HCT116 (cell line): ENCODE results near the gene MTFR1L. TPM values are rescaled to one million over a fixed set of nuclear protein-coding genes. Genes with fewer than 3 reads are reported as not detected.

Experiments
- ATAC-seq: fragments of 200-7000 bp; cut with Tn5 transposase; 2 replicates; pipeline ENCODE4 v1.9.1; 2020; ENCODE audit warnings: mild to moderate bottlenecking, moderate library complexity
- BruUV-seq: library from RNA; stranded (reverse); fragments of 400-500 nt; replicated peaks from 2 replicates; lab custom pipeline; 2021; lab: Mats Ljungman, UMichigan
- CTCF ChIA-PET: fragments of 300-600 bp; sonication (Branson Sonifier 250); formaldehyde crosslinking; loops from one replicate; lab custom pipeline; 2021; ENCODE audit warnings: antibody characterized with exemption; lab: Charles Lee
- POLR2A ChIA-PET: fragments of 300-600, 350-600 bp; sonication (Branson Sonifier 250); formaldehyde crosslinking; loops from one replicate; lab custom pipeline; 2021; ENCODE audit warnings: antibody characterized with exemption; lab: Charles Lee
- RAD21 ChIA-PET, 2 experiments: fragments of 300-600 bp; sonication (Branson Sonifier 250); formaldehyde crosslinking; loops; one replicate each; lab custom pipeline; 2023; ENCODE audit warnings: low total read pairs in 2 of 2; ENCODE audit not compliant: uncharacterized antibody in 2 of 2, unreplicated experiment in 2 of 2, low non-redundant PET in 1 of 2; lab: Charles Lee
- DNase-seq: peaks from one replicate; pipeline ENCODE4 v3.0.0-alpha.2; 2010; ENCODE audit warnings: low read depth, low spot score
- H2AFZ ChIP-seq: fragments of 200-600 bp; shearing (Covaris generic), sonication (generic); 2 replicates; pipeline ENCODE4 v1.6.1; 2017; ENCODE audit warnings: low read depth, mixed run types, mixed read lengths, antibody characterized with exemption, low read length; ENCODE audit not compliant: poor library complexity, severe bottlenecking
- H3K27ac ChIP-seq: 2 replicates; pipeline ENCODE4 v1.5.1; 2012; ENCODE audit warnings: low read depth, low read length
- H3K27me3 ChIP-seq: fragments of 200-600 bp; sonication (generic); 2 replicates; pipeline ENCODE4 v1.6.1; 2016; ENCODE audit warnings: mixed run types, low read length, mixed read lengths; ENCODE audit not compliant: insufficient read depth
- H3K36me3 ChIP-seq, 2 experiments: fragments of 200-500 bp in 1 of 2; fragments of 200-600 bp in 1 of 2; sonication (Bioruptor generic) in 1 of 2; sonication (generic) in 1 of 2; 2 replicates each; pipeline versions ENCODE4 v1.5.1 to v1.6.1; 2014 to 2016; ENCODE audit warnings: low read length in 2 of 2, inconsistent platforms in 1 of 2, mixed read lengths in 1 of 2, mixed run types in 1 of 2; ENCODE audit not compliant: insufficient read depth in 2 of 2, control insufficient read depth in 1 of 2
- H3K4me1 ChIP-seq, 2 experiments: fragments of 200-600 bp in 1 of 2; sonication (generic) in 1 of 2; 2 replicates each; pipeline versions ENCODE4 v1.5.1 to v1.6.1; 2012 to 2017; ENCODE audit warnings: low read length in 2 of 2, inconsistent platforms in 1 of 2, mild to moderate bottlenecking in 1 of 2, mixed read lengths in 1 of 2, mixed run types in 1 of 2, moderate library complexity in 1 of 2; ENCODE audit not compliant: insufficient read depth in 2 of 2, control insufficient read depth in 1 of 2
- H3K4me2 ChIP-seq: fragments of 200-600 bp; sonication (generic); 2 replicates; pipeline ENCODE4 v1.6.1; 2017; ENCODE audit warnings: mixed run types, low read length, mixed read lengths
- H3K4me3 ChIP-seq, 2 experiments: fragments of 200-600 bp in 1 of 2; sonication (generic) in 1 of 2; replicated peaks in 1 of 2; 2 replicates each; pipeline ENCODE4 v1.5.1; 2011 to 2016; ENCODE audit warnings: low read length in 2 of 2, control low read depth in 1 of 2, low read depth in 1 of 2, mild to moderate bottlenecking in 1 of 2, mixed read lengths in 1 of 2, mixed run types in 1 of 2
- H3K79me2 ChIP-seq: fragments of 200-600 bp; sonication (generic); 2 replicates; pipeline ENCODE4 v1.6.1; 2017; ENCODE audit warnings: mild to moderate bottlenecking, mixed run types, low read length, moderate library complexity, mixed read lengths; ENCODE audit not compliant: insufficient read depth
- H3K9ac ChIP-seq: fragments of 200-600 bp; sonication (generic); 2 replicates; pipeline ENCODE4 v1.6.1; 2016; ENCODE audit warnings: low read length, mixed read lengths
- H3K9me2 ChIP-seq: fragments of 200-600 bp; sonication (generic), shearing (Covaris generic); 2 replicates; pipeline ENCODE4 v1.6.1; 2017; ENCODE audit warnings: mixed run types, mild to moderate bottlenecking, moderate library complexity; ENCODE audit not compliant: insufficient read depth
- H3K9me3 ChIP-seq, 2 experiments: fragments of 200-500 bp in 1 of 2; fragments of 200-600 bp in 1 of 2; sonication (Bioruptor generic) in 1 of 2; sonication (generic) in 1 of 2; 2 replicates each; pipeline ENCODE4 v1.6.1; 2014 to 2017; ENCODE audit warnings: low read length in 2 of 2, mixed read lengths in 2 of 2, inconsistent platforms in 1 of 2, low read depth in 1 of 2, mild to moderate bottlenecking in 1 of 2, mixed run types in 1 of 2, moderate library complexity in 1 of 2; ENCODE audit not compliant: control insufficient read depth in 1 of 2, insufficient read depth in 1 of 2
- H4K20me1 ChIP-seq: fragments of 200-600 bp; sonication (generic), shearing (Covaris generic); 2 replicates; pipeline ENCODE4 v1.6.1; 2017; ENCODE audit warnings: mixed run types, mild to moderate bottlenecking, moderate library complexity; ENCODE audit not compliant: insufficient read depth
- EZH2 ChIP-seq: fragments of 200-600 bp; sonication (generic); IDR thresholded peaks from 2 replicates; pipeline ENCODE4 v1.6.1; 2017; ENCODE audit warnings: antibody characterized with exemption, mixed run types
- EZH2phosphoT487 ChIP-seq: fragments of 200-600 bp; IDR thresholded peaks from 2 replicates; pipeline ENCODE4 v1.6.1; 2018; ENCODE audit warnings: antibody characterized with exemption, borderline replicate concordance
- JUND ChIP-seq: IDR thresholded peaks from 2 replicates; pipeline ENCODE4 v1.6.1; 2012
- POLR2A ChIP-seq: IDR thresholded peaks from 2 replicates; pipeline ENCODE4 v1.7.0; 2011; ENCODE audit warnings: borderline replicate concordance; ENCODE audit not compliant: insufficient read depth, insufficient read length; ENCODE audit errors: extremely low read depth
- YY1 ChIP-seq: IDR thresholded peaks from 2 replicates; pipeline ENCODE4 v1.6.1; 2011; ENCODE audit warnings: low read length, low read depth, moderate library complexity, mild to moderate bottlenecking; ENCODE audit not compliant: insufficient replicate concordance; ENCODE audit errors: extremely low read depth
- ZNF274 ChIP-seq: fragments of 200-500 bp; sonication (Bioruptor generic); IDR thresholded peaks from 2 replicates; pipeline ENCODE4 v1.6.1; 2014; ENCODE audit warnings: mild to moderate bottlenecking, low read depth, low read length, inconsistent platforms
- intact Hi-C: fragments of 100-400 bp; cut with micrococcal nuclease; formaldehyde crosslinking; loops from 2 replicates; pipeline ENCODE4 v1.10.0; 2022
- total RNA-seq: library from RNA; stranded (reverse); gene quantifications from one replicate; pipeline ENCODE4 v1.2.1, GENCODE V29; 2021; ENCODE audit not compliant: unreplicated experiment
- TF ChIP-seq, protein P1 (sequence below), 3 experiments: fragments of 200-600 bp in 1 of 3; sonication (generic) in 1 of 3; IDR thresholded peaks in 2 of 3; conservative IDR thresholded peaks in 1 of 3; 2 replicates each; pipeline ENCODE4 v1.5.1; 2012 to 2017; ENCODE audit warnings: low read depth in 2 of 3, low read length in 2 of 3, antibody characterized with exemption in 1 of 3, borderline replicate concordance in 1 of 3, control low read depth in 1 of 3, mild to moderate bottlenecking in 1 of 3, mixed read lengths in 1 of 3, mixed run types in 1 of 3, moderate library complexity in 1 of 3; ENCODE audit not compliant: insufficient read depth in 1 of 3

MTFR1L gene
- total RNA-seq, 1 experiment from 2014 or later: 35.8 TPM

DNA sequence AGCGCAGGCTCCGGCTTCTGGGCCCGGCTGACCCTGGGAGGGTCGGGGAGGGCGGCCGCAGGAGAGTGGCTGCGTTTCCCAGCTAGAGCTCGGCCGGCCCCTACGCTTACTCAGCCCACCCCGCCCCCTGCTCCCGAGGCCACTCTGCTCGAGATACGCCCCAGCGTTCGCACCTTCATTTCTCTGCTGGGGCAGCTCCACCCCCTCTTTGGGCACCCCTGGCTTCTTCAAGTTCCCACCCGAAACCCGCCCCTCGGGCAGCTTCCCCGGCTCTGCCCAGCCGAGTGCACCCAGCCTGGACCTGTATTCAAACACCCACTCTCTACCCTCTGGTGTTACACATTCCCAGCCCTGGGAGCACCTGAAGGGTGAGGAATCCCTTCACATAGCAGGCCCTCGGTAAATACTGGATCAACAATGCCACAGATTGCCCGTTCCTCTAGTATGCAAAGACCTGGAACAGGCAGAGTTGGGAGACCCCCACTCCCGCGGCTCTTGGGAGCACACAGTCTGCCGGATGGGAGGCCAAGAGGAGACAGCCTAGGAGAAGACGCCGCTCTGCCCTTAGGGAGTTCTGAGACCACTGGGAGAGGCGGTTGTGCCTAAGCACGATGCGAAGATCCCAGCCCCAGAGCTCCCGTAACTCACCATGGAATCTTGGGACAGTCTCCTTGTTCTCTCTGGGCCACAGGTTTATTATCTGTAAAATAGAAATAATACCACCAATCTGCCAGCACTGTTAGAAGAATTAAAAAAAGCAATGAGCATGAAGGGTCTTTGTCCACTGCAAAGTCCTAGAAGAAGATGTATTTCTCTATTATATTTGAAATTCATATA, 56.3 kb downstream of the MTFR1L start:
- H3K9me3 ChIP-seq: no peaks in the 10 kb centered on the region
- intact Hi-C loops: no loop called here
- H3K79me2 ChIP-seq: peaks cover 10% of the 10 kb centered on the region; the same call in 1 of the 2 replicates
- no peak for TF ChIP-seq POLR2A
- TF ChIP-seq EZH2: no peak
- TF ChIP-seq YY1: no peak
- TF ChIP-seq, protein P1, sequence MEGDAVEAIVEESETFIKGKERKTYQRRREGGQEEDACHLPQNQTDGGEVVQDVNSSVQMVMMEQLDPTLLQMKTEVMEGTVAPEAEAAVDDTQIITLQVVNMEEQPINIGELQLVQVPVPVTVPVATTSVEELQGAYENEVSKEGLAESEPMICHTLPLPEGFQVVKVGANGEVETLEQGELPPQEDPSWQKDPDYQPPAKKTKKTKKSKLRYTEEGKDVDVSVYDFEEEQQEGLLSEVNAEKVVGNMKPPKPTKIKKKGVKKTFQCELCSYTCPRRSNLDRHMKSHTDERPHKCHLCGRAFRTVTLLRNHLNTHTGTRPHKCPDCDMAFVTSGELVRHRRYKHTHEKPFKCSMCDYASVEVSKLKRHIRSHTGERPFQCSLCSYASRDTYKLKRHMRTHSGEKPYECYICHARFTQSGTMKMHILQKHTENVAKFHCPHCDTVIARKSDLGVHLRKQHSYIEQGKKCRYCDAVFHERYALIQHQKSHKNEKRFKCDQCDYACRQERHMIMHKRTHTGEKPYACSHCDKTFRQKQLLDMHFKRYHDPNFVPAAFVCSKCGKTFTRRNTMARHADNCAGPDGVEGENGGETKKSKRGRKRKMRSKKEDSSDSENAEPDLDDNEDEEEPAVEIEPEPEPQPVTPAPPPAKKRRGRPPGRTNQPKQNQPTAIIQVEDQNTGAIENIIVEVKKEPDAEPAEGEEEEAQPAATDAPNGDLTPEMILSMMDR (IDR thresholded peaks at IDR 0.05 in 2 of 3, conservative IDR thresholded peaks at IDR 0.05 in 1 of 3; ENCODE audit: borderline replicate concordance in 1 of 3, insufficient read depth in 1 of 3, low read depth in 2 of 3, low read length in 2 of 3): no peak
- TF ChIP-seq ZNF274: no peak
- no peak for TF ChIP-seq EZH2phosphoT487
- TF ChIP-seq JUND: no peak
- RAD21 ChIA-PET: interaction anchor here (0.7 to 1.6 kb wide), 3 partner anchors 16 to 20 kb away, joined by 3 to 6 read pairs (median 4); no protein-coding TSS in a partner anchor
- POLR2A ChIA-PET: interaction anchor here (0.9 to 3.2 kb wide), 3 partner anchors 14 to 16 kb away, joined by 3 to 31 read pairs (median 8); no protein-coding TSS in a partner anchor
- peak overlapping the region; percentile 77 to 78 for H3K4me3 ChIP-seq
- H3K27ac ChIP-seq: peak overlapping the region; percentile 81
- no peaks in the 10 kb centered on the region for H3K36me3 ChIP-seq
- no peaks in the 10 kb centered on the region for H4K20me1 ChIP-seq
- CTCF ChIA-PET: interaction anchor here (0.6 to 1.3 kb wide), 3 partner anchors 14 to 39 kb away, joined by 3 read pairs; no protein-coding TSS in a partner anchor
- no peak overlapping the region for H2AFZ ChIP-seq
- H3K4me2 ChIP-seq: peak overlapping the region; percentile 98
- DNase-seq (no peak), ATAC-seq (peak; percentile 67)
- peak overlapping the region; percentile 84 for H3K9ac ChIP-seq
- H3K9me2 ChIP-seq: no peaks in the 10 kb centered on the region
- TSS peak; percentile 59 for BruUV-seq
- peaks cover 30 to 60% of the 10 kb centered on the region in 2 experiments for H3K4me1 ChIP-seq
- H3K27me3 ChIP-seq: no peaks in the 10 kb centered on the region
